ENCODE measurements around the gene RC3H1. TPM values are rescaled to one million over a fixed set of nuclear protein-coding genes. Genes with fewer than 3 reads are reported as not detected.
"Not testable (repeated sequence)": the region's sequence is repeated elsewhere in the genome, so short reads cannot be mapped to it uniquely, and the experiment has no call there.

RC3H1 gene
- total RNA-seq, 4 donors from 2014 or later = 26.2 to 37.3 (median 31.1) TPM

DNA sequence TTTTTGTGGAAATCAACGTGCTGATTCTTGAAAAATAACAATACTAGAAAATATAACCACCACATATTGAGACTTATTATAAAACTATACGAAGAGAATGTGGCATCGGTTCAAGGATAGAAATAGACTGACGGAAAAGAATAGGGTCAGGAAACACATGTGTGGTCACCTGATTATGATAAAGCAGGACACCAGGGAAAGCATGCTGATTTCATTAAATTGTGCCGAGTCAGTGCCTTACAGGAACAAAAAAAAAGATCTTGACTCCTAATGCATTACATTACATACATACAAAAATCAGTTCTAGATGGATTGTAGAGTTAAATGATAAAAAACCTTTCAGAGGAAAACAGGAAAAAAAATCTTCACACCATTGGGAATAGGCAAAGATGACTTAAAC is 61.5 kb downstream of the RC3H1 start:
- TF ChIP-seq, protein P1, sequence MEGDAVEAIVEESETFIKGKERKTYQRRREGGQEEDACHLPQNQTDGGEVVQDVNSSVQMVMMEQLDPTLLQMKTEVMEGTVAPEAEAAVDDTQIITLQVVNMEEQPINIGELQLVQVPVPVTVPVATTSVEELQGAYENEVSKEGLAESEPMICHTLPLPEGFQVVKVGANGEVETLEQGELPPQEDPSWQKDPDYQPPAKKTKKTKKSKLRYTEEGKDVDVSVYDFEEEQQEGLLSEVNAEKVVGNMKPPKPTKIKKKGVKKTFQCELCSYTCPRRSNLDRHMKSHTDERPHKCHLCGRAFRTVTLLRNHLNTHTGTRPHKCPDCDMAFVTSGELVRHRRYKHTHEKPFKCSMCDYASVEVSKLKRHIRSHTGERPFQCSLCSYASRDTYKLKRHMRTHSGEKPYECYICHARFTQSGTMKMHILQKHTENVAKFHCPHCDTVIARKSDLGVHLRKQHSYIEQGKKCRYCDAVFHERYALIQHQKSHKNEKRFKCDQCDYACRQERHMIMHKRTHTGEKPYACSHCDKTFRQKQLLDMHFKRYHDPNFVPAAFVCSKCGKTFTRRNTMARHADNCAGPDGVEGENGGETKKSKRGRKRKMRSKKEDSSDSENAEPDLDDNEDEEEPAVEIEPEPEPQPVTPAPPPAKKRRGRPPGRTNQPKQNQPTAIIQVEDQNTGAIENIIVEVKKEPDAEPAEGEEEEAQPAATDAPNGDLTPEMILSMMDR (IDR thresholded peaks at IDR 0.05) = no peak
- no peak for TF ChIP-seq POLR2A (IDR thresholded peaks at IDR 0.05)
- no peak overlapping the region for H3K27ac ChIP-seq
- H3K9me3 ChIP-seq = no peaks in the 10 kb centered on the region
- H3K27me3 ChIP-seq = no peaks in the 10 kb centered on the region
- DNase-seq = no peak
- no peak overlapping the region for H3K4me3 ChIP-seq
- no peaks in the 10 kb centered on the region for H3K4me1 ChIP-seq
- H3K36me3 ChIP-seq = peaks cover 0 to 98% (median 0%) of the 10 kb centered on the region in 3 donors

DNA sequence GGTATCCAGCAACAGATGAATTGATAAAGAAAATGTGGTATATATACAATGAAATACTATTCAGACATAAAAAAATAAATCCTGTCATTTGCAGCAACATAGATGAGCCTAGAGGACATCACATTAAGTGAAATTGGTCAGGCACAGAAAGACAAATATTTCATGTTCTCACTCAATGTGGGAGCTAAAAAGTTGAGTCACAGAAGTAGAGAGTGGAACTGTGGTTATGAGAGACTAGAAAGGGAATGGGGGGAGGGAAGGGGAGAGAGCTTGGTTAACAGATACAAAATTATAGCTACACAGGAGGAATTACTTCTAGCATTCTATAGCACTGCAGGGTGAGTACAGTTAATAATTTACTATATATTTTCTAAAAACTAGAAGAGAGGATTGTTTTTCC is 68.0 kb downstream of the RC3H1 start:
- DNase-seq = no peak
- Histone ChIP-seq H3K27ac (no peak overlapping the region), H3K36me3 (peaks cover 0 to 95% (median 0%) of the 10 kb centered on the region in 3 donors), H3K4me1 (no peaks in the 10 kb centered on the region), H3K27me3 (no peaks in the 10 kb centered on the region), H3K9me3 (no peaks in the 10 kb centered on the region), H3K4me3 (no peak overlapping the region)
- no peak for TF ChIP-seq POLR2A (IDR thresholded peaks at IDR 0.05)
- TF ChIP-seq, protein P1 (IDR thresholded peaks at IDR 0.05) = no peak

DNA sequence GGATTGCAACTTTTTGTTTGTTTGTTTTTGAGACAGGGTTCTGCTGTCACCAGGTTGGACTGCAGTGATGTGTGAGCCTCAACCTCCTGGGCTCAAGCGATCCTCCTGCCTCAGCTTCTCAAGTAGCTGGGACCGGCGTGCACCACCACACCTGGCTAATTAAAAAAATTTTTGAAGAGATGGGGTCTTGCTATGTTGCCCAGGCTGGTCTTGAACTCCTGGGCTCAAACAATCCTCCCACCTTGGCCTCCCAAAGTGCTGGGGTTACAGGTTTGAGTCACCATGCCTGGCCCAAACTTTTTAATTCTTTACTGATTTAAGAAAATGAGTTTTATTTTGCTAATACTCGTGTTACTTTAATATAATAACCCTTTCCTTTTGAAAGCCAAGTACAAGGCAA is 73.6 kb downstream of the RC3H1 start:
- TF ChIP-seq, protein P1 (IDR thresholded peaks at IDR 0.05) = no peak
- no peak for TF ChIP-seq POLR2A (IDR thresholded peaks at IDR 0.05)
- Histone ChIP-seq H3K27me3 (no peaks in the 10 kb centered on the region), H3K9me3 (no peaks in the 10 kb centered on the region), H3K4me3 (no peak overlapping the region), H3K36me3 (peaks cover 0 to 97% (median 0%) of the 10 kb centered on the region in 3 donors), H3K4me1 (no peaks in the 10 kb centered on the region), H3K27ac (no peak overlapping the region)
- DNase-seq = no peak

DNA sequence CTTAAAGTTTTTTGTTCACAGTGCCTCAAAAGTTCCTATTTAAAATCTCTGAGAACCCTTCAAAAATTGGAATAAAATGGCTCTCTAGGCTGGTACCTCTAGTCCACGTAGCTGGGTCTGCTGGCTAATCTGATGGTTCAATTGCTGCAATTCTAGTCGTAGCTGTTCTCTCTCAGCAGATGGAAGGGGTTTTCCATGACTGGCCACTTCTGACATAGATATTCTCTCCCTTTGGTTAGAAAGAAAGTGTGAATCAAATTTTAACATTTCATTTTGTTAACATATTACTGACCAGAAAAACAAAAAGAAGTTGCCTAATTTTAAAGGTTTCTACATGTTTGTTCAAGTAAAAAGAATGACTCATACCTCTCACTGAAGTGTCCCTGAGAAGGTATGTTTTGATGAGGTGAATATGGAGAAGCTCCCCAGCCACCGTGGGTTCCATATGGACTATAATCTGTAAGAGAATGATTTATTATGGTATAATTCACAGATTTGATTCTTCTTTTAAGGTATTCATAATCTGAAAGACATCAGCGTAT is 75.7 kb downstream of the RC3H1 start:
- Histone ChIP-seq H3K36me3 (peaks cover 0 to 99% (median 0%) of the 10 kb centered on the region in 3 donors), H3K9me3 (no peaks in the 10 kb centered on the region), H3K27ac (no peak overlapping the region), H3K4me1 (no peaks in the 10 kb centered on the region), H3K27me3 (no peaks in the 10 kb centered on the region), H3K4me3 (no peak overlapping the region)
- TF ChIP-seq, protein P1 (IDR thresholded peaks at IDR 0.05) = no peak
- no peak for TF ChIP-seq POLR2A (IDR thresholded peaks at IDR 0.05)
- no peak for DNase-seq

DNA sequence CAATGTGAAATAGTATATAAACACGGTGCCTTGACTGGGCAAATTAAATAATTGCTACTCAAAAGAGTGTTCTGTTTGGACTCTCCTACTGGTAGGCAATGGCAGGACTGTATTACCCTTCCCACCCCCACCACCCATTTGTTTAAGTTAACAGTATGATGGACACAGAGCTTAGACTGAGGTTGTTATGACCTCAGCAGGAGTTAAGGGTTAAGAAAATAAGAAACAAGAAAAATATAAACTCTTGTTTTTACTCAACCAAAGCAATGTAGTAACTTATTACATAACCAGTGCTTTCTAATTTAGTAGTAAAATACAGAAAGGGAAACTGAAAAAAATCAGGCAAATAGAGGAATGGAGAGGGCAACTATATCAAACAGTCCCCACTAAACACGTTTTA is 85.1 kb downstream of the RC3H1 start:
- no peak overlapping the region for H3K4me3 ChIP-seq
- TF ChIP-seq, protein P1 (IDR thresholded peaks at IDR 0.05) = no peak
- TF ChIP-seq POLR2A (IDR thresholded peaks at IDR 0.05) = no peak
- no peaks in the 10 kb centered on the region for H3K9me3 ChIP-seq
- no peak overlapping the region for H3K27ac ChIP-seq
- no peaks in the 10 kb centered on the region for H3K4me1 ChIP-seq
- H3K27me3 ChIP-seq = no peaks in the 10 kb centered on the region
- peaks cover 0 to 87% (median 0%) of the 10 kb centered on the region in 3 donors for H3K36me3 ChIP-seq
- no peak for DNase-seq

DNA sequence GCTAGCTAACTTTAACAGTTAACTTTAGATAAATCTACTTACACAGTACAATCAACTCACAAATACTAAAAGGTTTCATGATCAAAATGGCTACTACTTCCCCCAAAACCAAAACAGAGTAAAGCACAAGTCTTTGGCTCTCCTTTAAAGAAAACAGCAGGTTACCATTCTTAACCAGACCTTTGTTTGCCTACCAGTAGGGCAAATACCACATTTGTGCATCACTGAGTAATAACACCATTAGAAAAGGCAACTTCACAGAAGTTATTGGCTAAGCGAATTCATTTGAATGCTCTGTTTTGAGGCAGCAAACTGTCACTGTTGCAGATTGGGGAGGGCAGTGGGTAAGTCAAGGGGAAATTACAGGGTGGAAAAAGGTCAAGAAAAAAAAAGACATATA is 87.7 kb downstream of the RC3H1 start:
- H3K27ac ChIP-seq = no peak overlapping the region
- H3K36me3 ChIP-seq = peaks cover 0 to 73% (median 0%) of the 10 kb centered on the region in 3 donors
- H3K4me1 ChIP-seq = no peaks in the 10 kb centered on the region
- no peaks in the 10 kb centered on the region for H3K27me3 ChIP-seq
- no peak overlapping the region for H3K4me3 ChIP-seq
- DNase-seq = no peak
- no peak for TF ChIP-seq POLR2A (IDR thresholded peaks at IDR 0.05)
- TF ChIP-seq, protein P1 (IDR thresholded peaks at IDR 0.05) = no peak
- H3K9me3 ChIP-seq = no peaks in the 10 kb centered on the region

DNA sequence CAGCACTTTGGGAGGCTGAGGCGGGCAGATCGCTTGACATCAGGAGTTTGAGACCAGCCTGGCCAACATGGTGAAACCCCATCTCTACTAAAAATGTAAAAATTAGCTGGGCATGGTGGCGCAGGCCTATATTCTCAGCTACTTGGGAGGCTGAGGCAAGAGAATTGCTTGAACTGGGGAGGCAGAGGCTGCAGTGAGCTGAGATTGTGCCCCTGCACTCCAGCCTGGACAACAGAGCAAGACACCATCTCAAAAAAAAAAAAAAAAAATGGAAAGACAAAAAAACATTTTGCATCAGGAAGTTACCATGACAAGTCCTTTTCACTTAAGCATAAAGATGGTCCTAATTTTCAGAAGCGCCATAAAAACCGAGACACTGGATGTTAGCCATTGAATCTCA is 91.6 kb downstream of the RC3H1 start:
- H3K4me1 ChIP-seq, H3K4me3 ChIP-seq, DNase-seq, H3K27me3 ChIP-seq, H3K27ac ChIP-seq, H3K9me3 ChIP-seq: not testable (repeated sequence)
- H3K36me3 ChIP-seq = peaks cover 0 to 38% (median 0%) of the 10 kb centered on the region in 3 donors

Measured in Peyer's patch (tissue), 4 donors.